Liver (tissue), 3 donors: ENCODE data around the gene POM121C.
"Not testable (repeated sequence)": the region's sequence is repeated elsewhere in the genome, so short reads cannot be mapped to it uniquely, and the experiment has no call there.

Source experiments
- ATF3 ChIP-seq: IDR thresholded peaks from 2 replicates; pipeline ENCODE4 v1.6.1; 2016; ENCODE audit warnings: antibody characterized with exemption
- CTCF ChIP-seq: fragments of 150-350 bp; IDR thresholded peaks from 2 replicates; pipeline ENCODE4 v1.5.1; 2017; ENCODE audit warnings: improper control_type of control experiment, low read depth, low read length; ENCODE audit not compliant: missing input control
- EGR1 ChIP-seq, 2 donors: IDR thresholded peaks; 2 replicates each; pipeline ENCODE4 v1.6.1; 2016 to 2018; ENCODE audit warnings: antibody characterized with exemption in 2 of 2, low read depth in 2 of 2
- FOXA2 ChIP-seq: IDR thresholded peaks from 2 replicates; pipeline ENCODE4 v1.6.1; 2016; ENCODE audit warnings: antibody characterized with exemption
- GABPA ChIP-seq, 2 donors: IDR thresholded peaks in 1 of 2; conservative IDR thresholded peaks in 1 of 2; 2 replicates each; pipeline ENCODE4 v1.6.1; 2016; ENCODE audit warnings: antibody characterized with exemption in 2 of 2, mild to moderate bottlenecking in 1 of 2, moderate library complexity in 1 of 2
- JUND ChIP-seq, 2 donors: IDR thresholded peaks; 2 replicates each; pipeline ENCODE4 v1.6.1; 2016; ENCODE audit warnings: antibody characterized with exemption in 2 of 2
- MAX ChIP-seq: IDR thresholded peaks from 2 replicates; pipeline ENCODE4 v1.6.1; 2016; ENCODE audit warnings: antibody characterized with exemption
- RAD21 ChIP-seq, 2 donors: IDR thresholded peaks; 2 replicates each; pipeline ENCODE4 v1.6.1; 2016; ENCODE audit warnings: antibody characterized with exemption in 2 of 2, mild to moderate bottlenecking in 2 of 2
- TAF1 ChIP-seq: conservative IDR thresholded peaks from 2 replicates; pipeline ENCODE4 v1.6.1; 2016; ENCODE audit warnings: antibody characterized with exemption, mild to moderate bottlenecking
- ZBTB33 ChIP-seq: IDR thresholded peaks from 2 replicates; pipeline ENCODE4 v1.6.1; 2016; ENCODE audit warnings: antibody characterized with exemption
- donor health status: healthy.
- donor health status: healthy.

GRCh38 chr7:75442101-75442464 lies 44.0 kb downstream of the POM121C start:
- not testable (repeated sequence) for TF ChIP-seq CTCF; FOXA2; ZBTB33; MAX; TAF1; ATF3; EGR1 (IDR thresholded peaks at IDR 0.05; ENCODE audit: low read depth in 2 of 2); RAD21 (IDR thresholded peaks at IDR 0.05); JUND (IDR thresholded peaks at IDR 0.05); GABPA (IDR thresholded peaks at IDR 0.05 in 1 of 2, conservative IDR thresholded peaks at IDR 0.05 in 1 of 2)
